Naive thymus-derived CD4-positive, alpha-beta T cell (primary cell): Measurements from ENCODE around the gene CAMKMT. TPM values are rescaled to one million over a fixed set of nuclear protein-coding genes. Genes with fewer than 3 reads are reported as not detected.

Source experiments
- ATAC-seq: fragments of 150-1000 bp; cut with Tn5 transposase; 2 replicates; pipeline ENCODE4 v1.10.0; 2021; ENCODE audit warnings: mild to moderate bottlenecking, moderate library complexity
- CTCF ChIA-PET: fragments of 350-600 bp; sonication (Branson Sonifier 250); formaldehyde crosslinking; loops from one replicate; lab custom pipeline; 2021; ENCODE audit warnings: antibody characterized with exemption; lab: Charles Lee
- POLR2A ChIA-PET: fragments of 350-600 bp; sonication (Branson Sonifier 250); formaldehyde crosslinking; loops from one replicate; lab custom pipeline; 2021; ENCODE audit warnings: antibody characterized with exemption, inconsistent platforms; lab: Charles Lee
- DNase-seq, 9 donors: peaks; one replicate each; pipeline versions ENCODE4 v3.0.0 to v3.0.0-alpha.2; 2020 to 2022; ENCODE audit warnings: mixed read lengths in 1 of 9
- H3K27ac ChIP-seq: one replicate; pipeline ENCODE4 v1.7.0; 2013; ENCODE audit warnings: mild to moderate bottlenecking, low read depth, low read length, moderate library complexity
- H3K27me3 ChIP-seq, 2 donors: one replicate each; pipeline ENCODE4 v1.7.0; 2013; ENCODE audit warnings: low read length in 2 of 2, mild to moderate bottlenecking in 2 of 2, moderate library complexity in 2 of 2; ENCODE audit not compliant: control insufficient read depth in 2 of 2, insufficient read depth in 2 of 2
- H3K36me3 ChIP-seq, 3 experiments: 1 replicate in 2 of 3; 2 replicates in 1 of 3; pipeline ENCODE4 v1.7.0; 2013; ENCODE audit warnings: low read length in 3 of 3, mild to moderate bottlenecking in 3 of 3, moderate library complexity in 1 of 3; ENCODE audit not compliant: insufficient read depth in 3 of 3, control insufficient read depth in 2 of 3
- H3K4me1 ChIP-seq, 2 donors: one replicate each; pipeline ENCODE4 v1.7.0; 2013; ENCODE audit warnings: low read length in 2 of 2, mild to moderate bottlenecking in 2 of 2, moderate library complexity in 1 of 2; ENCODE audit not compliant: control insufficient read depth in 2 of 2, insufficient read depth in 2 of 2
- H3K4me3 ChIP-seq: 2 replicates; pipeline ENCODE4 v1.7.0; 2013; ENCODE audit warnings: mild to moderate bottlenecking, low read length
- H3K9me3 ChIP-seq, 3 experiments: 1 replicate in 2 of 3; 2 replicates in 1 of 3; pipeline ENCODE4 v1.7.0; 2013; ENCODE audit warnings: low read length in 3 of 3; ENCODE audit not compliant: control insufficient read depth in 2 of 3
- H3K27ac Mint-ChIP-seq, 9 donors: one replicate each; pipeline ENCODE4 v1.8.0; 2020 to 2022; ENCODE audit warnings: mixed read lengths in 9 of 9, mild to moderate bottlenecking in 8 of 9, moderate library complexity in 5 of 9, inconsistent platforms in 2 of 9
- H3K27me3 Mint-ChIP-seq, 5 donors: one replicate each; pipeline ENCODE4 v1.8.0; 2021 to 2022; ENCODE audit warnings: mixed read lengths in 5 of 5, mild to moderate bottlenecking in 1 of 5
- H3K36me3 Mint-ChIP-seq, 5 donors: one replicate each; pipeline ENCODE4 v1.8.0; 2020 to 2022; ENCODE audit warnings: mixed read lengths in 5 of 5, mild to moderate bottlenecking in 3 of 5, inconsistent platforms in 1 of 5
- H3K4me1 Mint-ChIP-seq, 7 donors: one replicate each; pipeline ENCODE4 v1.8.0; 2020 to 2022; ENCODE audit warnings: mixed read lengths in 7 of 7, mild to moderate bottlenecking in 3 of 7, inconsistent platforms in 1 of 7
- H3K4me3 Mint-ChIP-seq, 10 donors: one replicate each; pipeline ENCODE4 v1.8.0; 2020 to 2022; ENCODE audit warnings: mild to moderate bottlenecking in 10 of 10, mixed read lengths in 10 of 10, moderate library complexity in 6 of 10, inconsistent platforms in 2 of 10
- H3K9me3 Mint-ChIP-seq, 11 donors: one replicate each; pipeline ENCODE4 v1.8.0; 2020 to 2022; ENCODE audit warnings: mixed read lengths in 11 of 11, mild to moderate bottlenecking in 4 of 11, inconsistent platforms in 1 of 11, moderate library complexity in 1 of 11
- intact Hi-C, 2 donors: fragments of 100-400 bp; cut with micrococcal nuclease; formaldehyde crosslinking; loops; one replicate each; pipeline ENCODE4 v1.15.1; 2023
- polyA plus RNA-seq, 2 donors: library from polyadenylated mRNA; unstranded; fragments of 300-500 nt; fragmentation: Illumina TruSeq; gene quantifications; one replicate each; pipeline ENCODE4 v1.2.3, GENCODE V29; 2021
- total RNA-seq, 6 experiments: library from RNA in 5 of 6; stranded (reverse) in 5 of 6; gene quantifications; 1 replicate in 5 of 6; 2 replicates in 1 of 6; pipeline ENCODE4 v1.2.3 and lab custom pipeline; 2021 to 2026

CAMKMT gene
- total and polyA plus RNA-seq, 7 experiments from 2014 or later, result 11.1 to 20.8 (median 17.7) TPM

- no peaks in the 10 kb centered on the region for H3K9me3 ChIP-seq
- no peak for DNase-seq
- Mint-ChIP-seq H3K4me3 (no peak overlapping the region), H3K27me3 (no peaks in the 10 kb centered on the region), H3K27ac (no peak overlapping the region), H3K9me3 (peaks cover 1 to 14% (median 3%) of the 10 kb centered on the region in 11 donors), H3K36me3 (peaks cover 0 to 53% (median 34%) of the 10 kb centered on the region in 5 donors), H3K4me1 (peaks cover 0 to 4% (median 0%) of the 10 kb centered on the region in 7 donors)
- H3K27me3 ChIP-seq, result no peaks in the 10 kb centered on the region
- H3K4me1 ChIP-seq, result no peaks in the 10 kb centered on the region
- intact Hi-C loops, result no loop called here
- no peak overlapping the region for H3K27ac ChIP-seq
- no peaks in the 10 kb centered on the region for H3K36me3 ChIP-seq
- ATAC-seq, result no peak
- ChIA-PET CTCF (no interaction called here), POLR2A (no interaction called here)
- no peak overlapping the region for H3K4me3 ChIP-seq
Observed at GRCh38 chr2:44515416-44515815, 153.7 kb downstream of the CAMKMT start.

DNA sequence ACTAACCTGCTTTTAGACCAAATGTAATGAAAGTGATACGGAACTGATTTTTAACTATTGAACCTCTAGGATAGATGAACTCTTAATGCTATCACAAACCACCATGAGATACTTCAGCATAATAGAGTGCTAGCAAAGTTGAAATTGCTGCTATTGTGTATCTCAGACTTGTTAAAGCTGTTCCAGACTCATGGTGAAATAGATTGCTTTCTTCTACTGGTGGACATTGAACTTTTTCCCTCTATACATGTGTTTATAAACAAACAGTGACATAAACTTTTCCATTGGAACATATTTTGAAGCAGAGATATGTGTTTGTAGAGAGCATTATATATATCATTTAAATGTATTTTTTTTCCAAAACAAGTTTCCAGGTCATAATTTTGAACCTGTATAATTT is 157.3 kb downstream of the CAMKMT start:
- CTCF ChIA-PET, result no interaction called here
- Histone ChIP-seq H3K27me3 (no peaks in the 10 kb centered on the region), H3K36me3 (no peaks in the 10 kb centered on the region), H3K4me1 (no peaks in the 10 kb centered on the region), H3K27ac (no peak overlapping the region), H3K4me3 (no peak overlapping the region), H3K9me3 (peaks cover 0 to 16% (median 0%) of the 10 kb centered on the region in 3 experiments)
- DNase-seq, result no peak
- H3K4me3 Mint-ChIP-seq, result no peak overlapping the region
- ATAC-seq, result no peak
- H3K9me3 Mint-ChIP-seq, result peaks cover 5 to 37% (median 16%) of the 10 kb centered on the region in 11 donors
- H3K4me1 Mint-ChIP-seq, result no peaks in the 10 kb centered on the region
- intact Hi-C loops, result no loop called here
- H3K36me3 Mint-ChIP-seq, result peaks cover 0 to 52% (median 35%) of the 10 kb centered on the region in 5 donors
- no peak overlapping the region for H3K27ac Mint-ChIP-seq
- POLR2A ChIA-PET, result no interaction called here
- H3K27me3 Mint-ChIP-seq, result no peaks in the 10 kb centered on the region

- Histone ChIP-seq H3K9me3 (peaks cover 0 to 16% (median 0%) of the 10 kb centered on the region in 3 experiments), H3K36me3 (no peaks in the 10 kb centered on the region), H3K4me1 (no peaks in the 10 kb centered on the region), H3K27me3 (no peaks in the 10 kb centered on the region), H3K27ac (no peak overlapping the region), H3K4me3 (no peak overlapping the region)
- POLR2A ChIA-PET, result no interaction called here
- no peak for ATAC-seq
- intact Hi-C loops, result no loop called here
- Mint-ChIP-seq H3K4me3 (no peak overlapping the region), H3K4me1 (no peaks in the 10 kb centered on the region), H3K9me3 (peaks cover 5 to 43% (median 16%) of the 10 kb centered on the region in 11 donors), H3K27ac (no peak overlapping the region), H3K27me3 (no peaks in the 10 kb centered on the region), H3K36me3 (peaks cover 0 to 45% (median 37%) of the 10 kb centered on the region in 5 donors)
- CTCF ChIA-PET, result no interaction called here
- DNase-seq, result no peak
Observed at GRCh38 chr2:44522846-44523245, 161.1 kb downstream of the CAMKMT start.

DNA sequence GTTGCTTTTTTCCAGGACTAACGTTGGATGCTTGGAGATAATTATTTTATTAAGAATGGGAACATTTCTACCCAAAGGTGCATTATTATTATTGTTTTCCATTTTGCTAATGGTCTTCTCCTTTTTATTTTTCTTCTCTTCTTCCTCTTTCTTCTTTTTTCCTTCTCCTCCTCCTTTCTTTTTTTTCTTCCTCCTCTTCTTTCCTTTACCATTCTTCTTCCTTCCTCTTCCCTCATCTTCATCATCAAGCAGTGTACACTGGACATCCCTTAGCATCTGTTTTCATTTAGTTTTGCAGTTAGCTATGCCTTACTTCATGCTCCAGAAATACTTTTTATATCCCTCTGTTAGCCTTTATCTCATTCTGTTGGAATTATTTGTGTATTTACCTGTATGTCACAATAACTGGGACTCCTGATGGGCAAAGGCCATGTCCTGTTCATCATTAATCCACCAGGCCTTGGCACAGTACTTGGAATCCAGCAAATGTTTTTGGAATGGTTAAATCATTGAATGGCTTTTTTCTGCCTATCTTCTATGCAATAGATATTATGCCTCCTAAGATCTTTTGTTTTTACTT is 162.7 kb downstream of the CAMKMT start:
- H3K36me3 ChIP-seq, result no peaks in the 10 kb centered on the region
- no peak overlapping the region for H3K4me3 ChIP-seq
- peaks cover 0 to 7% (median 0%) of the 10 kb centered on the region in 7 donors for H3K4me1 Mint-ChIP-seq
- no peak overlapping the region for H3K4me3 Mint-ChIP-seq
- ChIA-PET CTCF (interaction anchor here (0.7 kb wide), 1 partner anchor 148 kb away, joined by 3 read pairs; no protein-coding TSS in a partner anchor), POLR2A (no interaction called here)
- no peaks in the 10 kb centered on the region for H3K4me1 ChIP-seq
- intact Hi-C loops, result no loop called here
- peaks cover 0 to 16% (median 0%) of the 10 kb centered on the region in 3 experiments for H3K9me3 ChIP-seq
- peaks cover 5 to 34% (median 16%) of the 10 kb centered on the region in 11 donors for H3K9me3 Mint-ChIP-seq
- H3K27ac Mint-ChIP-seq, result peak overlapping the region in 2 of 9 donors; percentile 4 to 10
- no peaks in the 10 kb centered on the region for H3K27me3 Mint-ChIP-seq
- DNase-seq (no peak), ATAC-seq (no peak)
- H3K36me3 Mint-ChIP-seq, result peaks cover 0 to 33% (median 28%) of the 10 kb centered on the region in 5 donors
- no peak overlapping the region for H3K27ac ChIP-seq
- H3K27me3 ChIP-seq, result no peaks in the 10 kb centered on the region

GRCh38 chr2:44526352-44526751 is 164.6 kb downstream of the CAMKMT start:
- Histone ChIP-seq H3K36me3 (no peaks in the 10 kb centered on the region), H3K4me1 (no peaks in the 10 kb centered on the region), H3K4me3 (no peak overlapping the region), H3K27me3 (no peaks in the 10 kb centered on the region), H3K27ac (no peak overlapping the region), H3K9me3 (peaks cover 0 to 10% (median 0%) of the 10 kb centered on the region in 3 experiments)
- Mint-ChIP-seq H3K4me1 (peaks cover 0 to 7% (median 0%) of the 10 kb centered on the region in 7 donors), H3K36me3 (peaks cover 0 to 21% (median 17%) of the 10 kb centered on the region in 5 donors), H3K27ac (no peak overlapping the region), H3K27me3 (no peaks in the 10 kb centered on the region), H3K4me3 (no peak overlapping the region), H3K9me3 (peaks cover 0 to 21% (median 11%) of the 10 kb centered on the region in 11 donors)
- ChIA-PET CTCF (no interaction called here), POLR2A (no interaction called here)
- intact Hi-C loops, result no loop called here
- DNase-seq (no peak), ATAC-seq (no peak)

- intact Hi-C loops, result no loop called here
- CTCF ChIA-PET, result no interaction called here
- ATAC-seq (no peak), DNase-seq (no peak)
- peaks cover 0 to 7% (median 3%) of the 10 kb centered on the region in 11 donors for H3K9me3 Mint-ChIP-seq
- H3K4me1 Mint-ChIP-seq, result peaks cover 0 to 7% (median 1%) of the 10 kb centered on the region in 7 donors
- Histone ChIP-seq H3K4me3 (no peak overlapping the region), H3K9me3 (no peaks in the 10 kb centered on the region), H3K36me3 (no peaks in the 10 kb centered on the region), H3K27me3 (no peaks in the 10 kb centered on the region), H3K27ac (no peak overlapping the region), H3K4me1 (no peaks in the 10 kb centered on the region)
- no peak overlapping the region for H3K27ac Mint-ChIP-seq
- peaks cover 0 to 20% (median 18%) of the 10 kb centered on the region in 5 donors for H3K36me3 Mint-ChIP-seq
- no peaks in the 10 kb centered on the region for H3K27me3 Mint-ChIP-seq
- H3K4me3 Mint-ChIP-seq, result no peak overlapping the region
- POLR2A ChIA-PET, result no interaction called here
Observed at GRCh38 chr2:44528595-44528994, 166.8 kb downstream of the CAMKMT start.

DNA sequence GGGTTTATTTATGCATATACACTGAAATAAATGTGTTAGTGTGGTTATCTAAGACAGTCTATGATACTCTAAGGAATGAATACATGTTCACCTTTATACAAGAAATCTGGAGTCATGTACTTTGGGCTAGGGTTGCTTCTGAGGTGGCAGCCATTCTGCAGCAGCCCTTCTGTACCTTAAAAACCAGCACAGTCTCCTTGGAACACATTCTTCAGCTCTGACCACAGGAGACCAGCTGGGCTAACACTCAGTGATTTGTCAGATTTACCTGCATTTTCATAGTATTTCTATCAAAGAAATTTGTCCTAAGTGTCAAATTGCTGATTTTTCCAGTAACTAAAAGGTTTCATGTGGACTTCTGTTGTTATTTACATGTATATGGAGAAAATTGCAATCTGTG is 167.7 kb downstream of the CAMKMT start:
- intact Hi-C loops, result no loop called here
- DNase-seq, result no peak
- H3K27me3 ChIP-seq, result no peaks in the 10 kb centered on the region
- no peak overlapping the region for H3K27ac ChIP-seq
- H3K27me3 Mint-ChIP-seq, result no peaks in the 10 kb centered on the region
- no peaks in the 10 kb centered on the region for H3K4me1 ChIP-seq
- peaks cover 0 to 24% (median 18%) of the 10 kb centered on the region in 5 donors for H3K36me3 Mint-ChIP-seq
- ATAC-seq, result no peak
- H3K4me1 Mint-ChIP-seq, result peaks cover 0 to 7% (median 2%) of the 10 kb centered on the region in 7 donors
- no peaks in the 10 kb centered on the region for H3K9me3 ChIP-seq
- ChIA-PET CTCF (no interaction called here), POLR2A (no interaction called here)
- no peak overlapping the region for H3K4me3 Mint-ChIP-seq
- peaks cover 0 to 6% (median 1%) of the 10 kb centered on the region in 11 donors for H3K9me3 Mint-ChIP-seq
- no peaks in the 10 kb centered on the region for H3K36me3 ChIP-seq
- H3K4me3 ChIP-seq, result no peak overlapping the region
- no peak overlapping the region for H3K27ac Mint-ChIP-seq
